Activated T-cell treated with anti-CD3 and anti-CD28 coated beads for 4 hours (primary cell): Measurements from ENCODE around the gene ALLC.
"Not testable (repeated sequence)": the region's sequence is repeated elsewhere in the genome, so short reads cannot be mapped to it uniquely, and the experiment has no call there.

Source experiments
- DNase-seq: peaks from one replicate; pipeline ENCODE4 v3.0.0-alpha.2; 2020

The ALLC gene

GRCh38 chr2:3657881-3658280 is at the start of gene ALLC:
Gene ALLC, plus strand, starts transcription at chr2:3658200. Its CDS starts 12,958 bp downstream, at chr2:3671158.
- DNase-seq = no peak

- no peak for DNase-seq
Observed at GRCh38 chr2:3608373-3609278, 49.4 kb upstream of the ALLC start.

- DNase-seq = not testable (repeated sequence)
Observed at GRCh38 chr2:3609279-3609673, 48.7 kb upstream of the ALLC start.

- DNase-seq = no peak
Observed at GRCh38 chr2:3610415-3610814, 47.6 kb upstream of the ALLC start.

- DNase-seq = no peak
Observed at GRCh38 chr2:3610881-3611505, 47.0 kb upstream of the ALLC start.

GRCh38 chr2:3611589-3611988 is 46.4 kb upstream of the ALLC start:
- no peak for DNase-seq

GRCh38 chr2:3612639-3613523 is 45.1 kb upstream of the ALLC start:
- DNase-seq = no peak

GRCh38 chr2:3613524-3613905 is 44.5 kb upstream of the ALLC start:
- no peak for DNase-seq

GRCh38 chr2:3614743-3615142 is 43.3 kb upstream of the ALLC start:
- DNase-seq = not testable (repeated sequence)

- not testable (repeated sequence) for DNase-seq
Observed at GRCh38 chr2:3615541-3616200, 42.3 kb upstream of the ALLC start.

- not testable (repeated sequence) for DNase-seq
Observed at GRCh38 chr2:3616435-3617197, 41.4 kb upstream of the ALLC start.

GRCh38 chr2:3617198-3617890 is 40.7 kb upstream of the ALLC start:
- DNase-seq = no peak

GRCh38 chr2:3618367-3618766 is 39.6 kb upstream of the ALLC start:
- no peak for DNase-seq

- no peak for DNase-seq
Observed at GRCh38 chr2:3619033-3619432, 39.0 kb upstream of the ALLC start.

- not testable (repeated sequence) for DNase-seq
Observed at GRCh38 chr2:3619661-3620060, 38.3 kb upstream of the ALLC start.

GRCh38 chr2:3620834-3621233 is 37.2 kb upstream of the ALLC start:
- DNase-seq = no peak

- DNase-seq = no peak
Observed at GRCh38 chr2:3622967-3623366, 35.0 kb upstream of the ALLC start.

- no peak for DNase-seq
Observed at GRCh38 chr2:3624059-3624794, 33.8 kb upstream of the ALLC start.

GRCh38 chr2:3625186-3625585 is 32.8 kb upstream of the ALLC start:
- DNase-seq = no peak

GRCh38 chr2:3626118-3626811 is 31.7 kb upstream of the ALLC start:
- no peak for DNase-seq
